Measurements from ENCODE around the gene ELL2. TPM values are rescaled to one million over a fixed set of nuclear protein-coding genes. Genes with fewer than 3 reads are reported as not detected.

The ELL2 gene
- total and polyA plus RNA-seq, 2 of the 13 experiments (the other 11 are each of a cell fraction or from before 2014, with no cell fraction given), result 78.9 to 97.1 TPM

- no TSS peak for BruUV-seq (replicated peaks)
- intact Hi-C loops (cut with micrococcal nuclease; ENCODE audit: unreplicated experiment) (no loop called here), in situ Hi-C loops (cut with HindIII; ENCODE audit: extremely low pct_ligation_motif_present, low pct_unique_long_range_greater_than_20kb) (no loop called here)
- Histone ChIP-seq H4K20me1 (ENCODE audit: insufficient read depth, low read length) (no peaks in the 10 kb centered on the region), H3K27ac (ENCODE audit: extremely low read length, insufficient read depth, low read length) (no peak overlapping the region), H3K4me1 (ENCODE audit: insufficient read depth, low read length) (peaks cover 80% of the 10 kb centered on the region), H3K9me3 (ENCODE audit: low read length) (no peaks in the 10 kb centered on the region), H3K4me3 (replicated peaks in 1 of 3; ENCODE audit: insufficient read depth in 1 of 3, low read depth in 2 of 3, low read length in 3 of 3) (no peak overlapping the region), H3K36me3 (replicated peaks in 1 of 2; ENCODE audit: control insufficient read depth in 1 of 2, insufficient read depth in 2 of 2, low read length in 2 of 2) (no peaks in the 10 kb centered on the region), H3K9ac (ENCODE audit: insufficient read depth, low read depth, low read length) (no peak overlapping the region), H2AFZ (ENCODE audit: low read length) (no peak overlapping the region), H3K79me2 (ENCODE audit: insufficient read depth, low read length) (no peaks in the 10 kb centered on the region), H3K4me2 (ENCODE audit: low read depth, low read length) (no peak overlapping the region), H3K27me3 (ENCODE audit: control insufficient read depth in 1 of 2, insufficient read depth in 2 of 2, low read length in 2 of 2) (no peaks in the 10 kb centered on the region)
- FAIRE-seq, result no peak
- ATAC-seq, result no peak
- ChIA-PET CTCF (ENCODE audit: low intra/inter-chr PET ratio, low total read pairs) (no interaction called here), POLR2A (interaction anchor here (1.0 to 2.7 kb wide), 2 partner anchors 10 to 12 kb away, joined by 5 to 12 read pairs; no protein-coding TSS in a partner anchor)
- no peak for TF ChIP-seq RAD21 (CRISPR knock-in tag; IDR thresholded peaks at IDR 0.05)
- TF ChIP-seq HOXD1 (CRISPR knock-in tag; IDR thresholded peaks at IDR 0.05), result no peak
- TF ChIP-seq FOXA1 (IDR thresholded peaks at IDR 0.05), result no peak
- TF ChIP-seq FOXA1 (CRISPR knock-in tag; IDR thresholded peaks at IDR 0.05), result no peak
- TF ChIP-seq PHF8 (CRISPR knock-in tag; IDR thresholded peaks at IDR 0.05), result no peak
- no peak for TF ChIP-seq FUBP1 (CRISPR knock-in tag; IDR thresholded peaks at IDR 0.05; ENCODE audit: borderline replicate concordance)
- no peak for TF ChIP-seq ATF2 (CRISPR knock-in tag; IDR thresholded peaks at IDR 0.05)
- 100% methylated on average over 2 of the region's 3 CpGs for WGBS (ENCODE audit: low lambda C conversion rate)
- DNase-seq (ENCODE audit: low spot score), result no peak
Measured at GRCh38 chr5:95874246-95874645, 87.4 kb downstream of the ELL2 start.

All from HepG2 (cell line).